ENCODE data around the gene TRIM28. TPM values are rescaled to one million over a fixed set of nuclear protein-coding genes. Genes with fewer than 3 reads are reported as not detected.

TRIM28 gene
- total RNA-seq, 1 experiment from 2014 or later = 1,015 TPM

- DNase-seq (ENCODE audit: low spot score) = no peak
- in situ Hi-C loops (cut with HindIII; ENCODE audit: low sequenced_read_pairs) = no loop called here
Measured at GRCh38 chr19:58547323-58548312, 3.8 kb downstream of the TRIM28 start.

GRCh38 chr19:58548859-58549663 lies 5.2 kb downstream of the TRIM28 start:
- in situ Hi-C loops (cut with HindIII; ENCODE audit: low sequenced_read_pairs) = no loop called here
- no peak for DNase-seq (ENCODE audit: low spot score)

- DNase-seq (ENCODE audit: low spot score) = no peak
- in situ Hi-C loops (cut with HindIII; ENCODE audit: low sequenced_read_pairs) = no loop called here
Measured at GRCh38 chr19:58549664-58550361, 5.9 kb downstream of the TRIM28 start.

GRCh38 chr19:58550362-58551122 lies 6.7 kb downstream of the TRIM28 start:
- in situ Hi-C loops (cut with HindIII; ENCODE audit: low sequenced_read_pairs) = no loop called here
- DNase-seq (ENCODE audit: low spot score) = no peak

GRCh38 chr19:58551123-58551497 lies 7.2 kb downstream of the TRIM28 start:
- in situ Hi-C loops (cut with HindIII; ENCODE audit: low sequenced_read_pairs) = no loop called here
- no peak for DNase-seq (ENCODE audit: low spot score)

- DNase-seq (ENCODE audit: low spot score) = no peak
- in situ Hi-C loops (cut with HindIII; ENCODE audit: low sequenced_read_pairs) = no loop called here
Measured at GRCh38 chr19:58551577-58552471, 8.0 kb downstream of the TRIM28 start.

- in situ Hi-C loops (cut with HindIII; ENCODE audit: low sequenced_read_pairs) = no loop called here
- no peak for DNase-seq (ENCODE audit: low spot score)
Measured at GRCh38 chr19:58552655-58553054, 8.8 kb downstream of the TRIM28 start.

GRCh38 chr19:58553799-58554493 lies 10.1 kb downstream of the TRIM28 start:
- in situ Hi-C loops (cut with HindIII; ENCODE audit: low sequenced_read_pairs) = no loop called here
- no peak for DNase-seq (ENCODE audit: low spot score)

GRCh38 chr19:58554494-58555368 lies 10.9 kb downstream of the TRIM28 start, which contains the start of gene CHMP2A:
TSS of gene CHMP2A (minus strand) at chr19:58555105. CDS start at chr19:58554212, 893 bp downstream.
- in situ Hi-C loops (cut with HindIII; ENCODE audit: low sequenced_read_pairs) = no loop called here
- peak; percentile 97 for DNase-seq (ENCODE audit: low spot score)

- in situ Hi-C loops (cut with HindIII; ENCODE audit: low sequenced_read_pairs) = no loop called here
- DNase-seq (ENCODE audit: low spot score) = no peak
Measured at GRCh38 chr19:58555369-58555885, 11.6 kb downstream of the TRIM28 start.

- no peak for DNase-seq (ENCODE audit: low spot score)
- in situ Hi-C loops (cut with HindIII; ENCODE audit: low sequenced_read_pairs) = no loop called here
Measured at GRCh38 chr19:58555920-58556621, 12.2 kb downstream of the TRIM28 start.

GRCh38 chr19:58556622-58557220 lies 12.9 kb downstream of the TRIM28 start:
- in situ Hi-C loops (cut with HindIII; ENCODE audit: low sequenced_read_pairs) = no loop called here

GRCh38 chr19:58557221-58558065 lies 13.6 kb downstream of the TRIM28 start:
- DNase-seq (ENCODE audit: low spot score) = no peak
- in situ Hi-C loops (cut with HindIII; ENCODE audit: low sequenced_read_pairs) = no loop called here

More at GRCh38 chr19:58556622-58557220, 12.9 kb downstream of the TRIM28 start:
- no peak for DNase-seq (ENCODE audit: low spot score)

- in situ Hi-C loops (cut with HindIII; ENCODE audit: low sequenced_read_pairs) = no loop called here
Measured at GRCh38 chr19:58558066-58558622, 14.3 kb downstream of the TRIM28 start, which contains the start of gene UBE2M. TSS of gene UBE2M (minus strand) at chr19:58558611. CDS start at chr19:58558381, 230 bp downstream.

More at GRCh38 chr19:58558066-58558622, 14.3 kb downstream of the TRIM28 start, which contains the start of gene UBE2M:
- no peak for DNase-seq (ENCODE audit: low spot score)

All from G401 (cell line).